Mesangial cell (primary cell): ENCODE measurements around the gene OR14C36. TPM values are rescaled to one million over a fixed set of nuclear protein-coding genes. Genes with fewer than 3 reads are reported as not detected.

Source experiments
- total RNA-seq: library from RNA; depleted of rRNA; stranded (reverse); fragments of >200 nt; gene quantifications from 2 replicates; pipeline ENCODE4 v1.2.3, GENCODE V29; 2015

The OR14C36 gene
- not detected in 2 replicates for total RNA-seq

DNA sequence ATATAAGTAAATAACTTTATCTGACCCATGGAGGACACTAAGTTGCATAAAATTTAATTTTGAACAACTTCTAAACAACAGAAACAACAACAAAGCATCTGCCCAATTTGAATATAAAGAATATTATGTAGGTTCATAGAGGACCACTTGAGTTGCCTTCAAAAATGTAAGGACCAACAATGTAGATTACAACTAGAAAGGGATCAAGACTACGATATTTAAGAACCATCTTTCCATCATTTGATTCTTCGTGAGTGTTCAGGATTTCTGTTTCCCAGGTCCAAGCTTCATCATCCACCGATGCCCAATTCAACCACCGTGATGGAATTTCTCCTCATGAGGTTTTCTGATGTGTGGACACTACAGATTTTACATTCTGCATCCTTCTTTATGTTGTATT is at the start of gene OR14C36:
TSS of gene OR14C36 (plus strand) at position 301 of the 400 bp plus-strand sequence. CDS start at position 301, 0 bp downstream.

DNA sequence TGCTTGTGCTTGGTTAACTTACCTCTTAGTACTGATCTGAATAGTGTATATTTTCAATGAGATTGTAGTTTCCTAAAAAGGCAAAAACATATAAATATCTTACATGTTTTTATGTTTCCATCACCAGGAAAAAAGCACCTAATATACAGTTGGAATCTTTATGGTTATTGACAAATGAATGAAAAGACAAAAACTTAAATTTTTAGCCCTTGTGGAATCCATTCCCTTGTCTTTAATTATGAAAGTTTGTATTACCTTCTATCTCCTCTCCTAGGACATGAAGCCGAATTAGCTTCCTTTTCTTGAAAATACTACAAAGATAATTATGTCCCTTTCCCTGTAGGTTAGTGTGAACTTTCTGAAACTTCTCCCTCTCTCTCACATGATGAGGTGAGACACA is 45.3 kb upstream of the OR14C36 start, which contains the start of gene OR2T12:
TSS of gene OR2T12 (minus strand) at position 101 of the 400 bp plus-strand sequence. CDS start 7,846 bp downstream, outside the sequence.

GRCh38 chr1:248324468-248324867 is 24.1 kb upstream of the OR14C36 start, which contains the start of gene OR2M7:
TSS of gene OR2M7 (minus strand) at chr1:248324568. CDS start at chr1:248324568, 0 bp downstream.

GRCh38 chr1:248361121-248361715 is 12.6 kb downstream of the OR14C36 start, which contains the start of gene OR2T4:
TSS of gene OR2T4 (plus strand) at chr1:248361665. CDS start at chr1:248361665, 0 bp downstream.

GRCh38 chr1:248375446-248375845 is 26.9 kb downstream of the OR14C36 start, which contains the start of gene OR2T6:
TSS of gene OR2T6 (plus strand) at chr1:248375746. CDS start at chr1:248387609, 11,863 bp downstream.

Other genes with a start within 250 kb of the OR14C36 start
- not detected in 2 replicates for gene OR2M5, start 203.6 kb upstream of the OR14C36 start, total RNA-seq
- gene OR2M2, start 174.0 kb upstream of the OR14C36 start, total RNA-seq = not detected in 2 replicates
- not detected in 2 replicates for gene OR2M3, start 151.5 kb upstream of the OR14C36 start, total RNA-seq
- gene OR2M4, start 117.4 kb upstream of the OR14C36 start, total RNA-seq = not detected in 2 replicates
- 0.13 and 0.33 TPM in 2 replicates for gene OR2T33, start 70.8 kb upstream of the OR14C36 start, total RNA-seq
- gene OR2T12, start 45.4 kb upstream of the OR14C36 start, total RNA-seq = not detected in 2 replicates
- not detected in 2 replicates for gene OR2M7, start 24.2 kb upstream of the OR14C36 start, total RNA-seq
- not detected in 2 replicates for gene OR2T4, start 12.9 kb downstream of the OR14C36 start, total RNA-seq
- gene OR2T6, start 27.0 kb downstream of the OR14C36 start, total RNA-seq = not detected in 2 replicates
- not detected in 2 replicates for gene OR2T1, start 54.3 kb downstream of the OR14C36 start, total RNA-seq
- not detected in 2 replicates for gene OR2T2, start 96.9 kb downstream of the OR14C36 start, total RNA-seq
- not detected in 2 replicates for gene OR2T3, start 124.6 kb downstream of the OR14C36 start, total RNA-seq
- gene OR2T5, start 139.8 kb downstream of the OR14C36 start, total RNA-seq = not detected in 2 replicates
- not detected in 2 replicates for gene OR2G6, start 159.3 kb downstream of the OR14C36 start, total RNA-seq
- not detected in 2 replicates for gene OR2T29, start 214.0 kb downstream of the OR14C36 start, total RNA-seq
- gene OR2T34, start 226.0 kb downstream of the OR14C36 start, total RNA-seq = not detected in 2 replicates
- not detected in 2 replicates for gene OR2T10, start 248.9 kb downstream of the OR14C36 start, total RNA-seq